HepG2 (cell line): ENCODE results near the gene SERPINB6. TPM values are rescaled to one million over a fixed set of nuclear protein-coding genes. Genes with fewer than 3 reads are reported as not detected.

Experiments used
- CCAR2 ChIP-seq: fragments of 200-400 bp; formaldehyde crosslinking; optimal IDR thresholded peaks from 2 replicates; pipeline ENCODE3; 2018; ENCODE audit warnings: low read depth, mild to moderate bottlenecking, low read length, moderate library complexity
- DNMT1 ChIP-seq: sonication (generic); formaldehyde crosslinking; IDR thresholded peaks from 2 replicates; pipeline ENCODE4 v1.5.1; 2020; ENCODE audit warnings: mild to moderate bottlenecking, missing genetic modification reagents
- FLYWCH1 ChIP-seq: sonication (generic); formaldehyde crosslinking; IDR thresholded peaks from 2 replicates; pipeline ENCODE4 v1.8.1; 2023; ENCODE audit warnings: mild to moderate bottlenecking, missing genetic modification reagents
- FOXK1 ChIP-seq: sonication (generic); formaldehyde crosslinking; IDR thresholded peaks from 2 replicates; pipeline ENCODE4 v1.4.0; 2020; ENCODE audit warnings: low read depth, missing genetic modification reagents, borderline replicate concordance
- HMG20A ChIP-seq: IDR thresholded peaks from 2 replicates; pipeline ENCODE4 v1.6.1; 2016; ENCODE audit warnings: borderline replicate concordance
- NBN ChIP-seq: fragments of 450-650 bp; conservative IDR thresholded peaks from 2 replicates; pipeline ENCODE4 v1.6.1; 2017
- PHF5A ChIP-seq: IDR thresholded peaks from one replicate; pipeline ENCODE4 v1.6.1; 2018; ENCODE audit warnings: low read depth, missing genetic modification reagents; ENCODE audit not compliant: unreplicated experiment
- PRDM10 ChIP-seq: sonication (generic); formaldehyde crosslinking; IDR thresholded peaks from 2 replicates; pipeline ENCODE4 v1.4.0; 2020; ENCODE audit warnings: low read depth, missing genetic modification reagents
- RXRA ChIP-seq: sonication (generic); formaldehyde crosslinking; IDR thresholded peaks from 2 replicates; pipeline ENCODE4 v1.5.1; 2020; ENCODE audit warnings: missing genetic modification reagents
- SIX4 ChIP-seq: sonication (generic); formaldehyde crosslinking; IDR thresholded peaks from 2 replicates; pipeline ENCODE4 v1.4.0; 2020; ENCODE audit warnings: missing genetic modification reagents
- SMARCC2 ChIP-seq: fragments of 450-650 bp; IDR thresholded peaks from 2 replicates; pipeline ENCODE4 v1.6.1; 2017; ENCODE audit warnings: antibody characterized with exemption, mild to moderate bottlenecking
- SNAI1 ChIP-seq: sonication (generic); formaldehyde crosslinking; IDR thresholded peaks from 2 replicates; pipeline ENCODE4 v1.5.0; 2020; ENCODE audit warnings: mild to moderate bottlenecking, missing genetic modification reagents, borderline replicate concordance
- ZBTB3 ChIP-seq: sonication (generic); formaldehyde crosslinking; IDR thresholded peaks from 2 replicates; pipeline ENCODE4 v1.4.0; 2020; ENCODE audit warnings: low read depth, mild to moderate bottlenecking, moderate library complexity, missing genetic modification reagents, borderline replicate concordance
- ZNF256 ChIP-seq: sonication (generic); formaldehyde crosslinking; conservative IDR thresholded peaks from 2 replicates; pipeline ENCODE4 v1.4.0; 2020; ENCODE audit warnings: missing genetic modification reagents
- ZNF354B ChIP-seq: sonication (generic); formaldehyde crosslinking; IDR thresholded peaks from 2 replicates; pipeline ENCODE4 v1.8.0; 2022; ENCODE audit warnings: mild to moderate bottlenecking, missing genetic modification reagents
- ZNF644 ChIP-seq: IDR thresholded peaks from 2 replicates; pipeline ENCODE4 v1.6.1; 2016; ENCODE audit warnings: low read depth
- ZNF720 ChIP-seq: sonication (generic); formaldehyde crosslinking; IDR thresholded peaks from 2 replicates; pipeline ENCODE4 v1.4.0; 2020; ENCODE audit warnings: missing genetic modification reagents
- ZNF775 ChIP-seq: sonication (generic); formaldehyde crosslinking; IDR thresholded peaks from 2 replicates; pipeline ENCODE4 v1.4.0; 2020; ENCODE audit warnings: missing genetic modification reagents, mild to moderate bottlenecking, moderate library complexity, borderline replicate concordance
- polyA plus RNA-seq, 8 experiments: library from polyadenylated mRNA; depleted of rRNA in 3 of 8; stranded (reverse) in 7 of 8; unstranded in 1 of 8; fragments of >200 nt; fragmentation: Illumina TruSeq in 4 of 8; extraction: Trizol in 4 of 8; gene quantifications; 2 replicates each; pipeline versions ENCODE4 v1.2.1 to v1.2.3, GENCODE V29; 2011 to 2016; ENCODE audit warnings: low read depth in 4 of 8, missing spikeins in 1 of 8, mixed read lengths in 1 of 8; ENCODE audit not compliant: insufficient read depth in 1 of 8
- total RNA-seq, 5 experiments: library from RNA; depleted of rRNA; stranded (reverse); fragments of >200 nt; fragmentation: Illumina TruSeq; extraction: Trizol; gene quantifications; 2 replicates each; pipeline ENCODE4 v1.2.3, GENCODE V29; 2016; ENCODE audit warnings: low read depth in 1 of 5
- TF ChIP-seq, protein P1 (sequence below): sonication (generic); formaldehyde crosslinking; IDR thresholded peaks from 2 replicates; pipeline ENCODE4 v1.5.0; 2020; ENCODE audit warnings: missing genetic modification reagents
- TF ChIP-seq, protein P2 (sequence below): sonication (generic); formaldehyde crosslinking; conservative IDR thresholded peaks from 2 replicates; pipeline ENCODE4 v1.8.0; 2022; ENCODE audit warnings: low read depth, missing genetic modification reagents
- TF ChIP-seq, protein P3 (sequence below): sonication (generic); formaldehyde crosslinking; IDR thresholded peaks from 2 replicates; pipeline ENCODE4 v1.5.0; 2020; ENCODE audit warnings: missing genetic modification reagents
- TF ChIP-seq, protein P4 (sequence below): sonication (generic); formaldehyde crosslinking; IDR thresholded peaks from 2 replicates; pipeline ENCODE4 v1.8.0; 2022; ENCODE audit warnings: mild to moderate bottlenecking, missing genetic modification reagents; ENCODE audit not compliant: insufficient replicate concordance

SERPINB6 gene
- total and polyA plus RNA-seq, 2 of the 13 experiments (the other 11 are each of a cell fraction or from before 2014, with no cell fraction given): 38.2 to 61.3 TPM

- TF ChIP-seq, protein P1, sequence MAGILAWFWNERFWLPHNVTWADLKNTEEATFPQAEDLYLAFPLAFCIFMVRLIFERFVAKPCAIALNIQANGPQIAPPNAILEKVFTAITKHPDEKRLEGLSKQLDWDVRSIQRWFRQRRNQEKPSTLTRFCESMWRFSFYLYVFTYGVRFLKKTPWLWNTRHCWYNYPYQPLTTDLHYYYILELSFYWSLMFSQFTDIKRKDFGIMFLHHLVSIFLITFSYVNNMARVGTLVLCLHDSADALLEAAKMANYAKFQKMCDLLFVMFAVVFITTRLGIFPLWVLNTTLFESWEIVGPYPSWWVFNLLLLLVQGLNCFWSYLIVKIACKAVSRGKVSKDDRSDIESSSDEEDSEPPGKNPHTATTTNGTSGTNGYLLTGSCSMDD (CRISPR knock-in tag): no peak
- TF ChIP-seq, protein P2, sequence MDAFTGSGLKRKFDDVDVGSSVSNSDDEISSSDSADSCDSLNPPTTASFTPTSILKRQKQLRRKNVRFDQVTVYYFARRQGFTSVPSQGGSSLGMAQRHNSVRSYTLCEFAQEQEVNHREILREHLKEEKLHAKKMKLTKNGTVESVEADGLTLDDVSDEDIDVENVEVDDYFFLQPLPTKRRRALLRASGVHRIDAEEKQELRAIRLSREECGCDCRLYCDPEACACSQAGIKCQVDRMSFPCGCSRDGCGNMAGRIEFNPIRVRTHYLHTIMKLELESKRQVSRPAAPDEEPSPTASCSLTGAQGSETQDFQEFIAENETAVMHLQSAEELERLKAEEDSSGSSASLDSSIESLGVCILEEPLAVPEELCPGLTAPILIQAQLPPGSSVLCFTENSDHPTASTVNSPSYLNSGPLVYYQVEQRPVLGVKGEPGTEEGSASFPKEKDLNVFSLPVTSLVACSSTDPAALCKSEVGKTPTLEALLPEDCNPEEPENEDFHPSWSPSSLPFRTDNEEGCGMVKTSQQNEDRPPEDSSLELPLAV: no peak
- TF ChIP-seq RXRA: peak; percentile 98
- no peak for TF ChIP-seq SNAI1
- peak; percentile 55; the same call in 1 of the 2 replicates for TF ChIP-seq ZNF644
- TF ChIP-seq ZNF720 (CRISPR knock-in tag): no peak
- peak; percentile 33; the same call in 1 of the 2 replicates for TF ChIP-seq SIX4
- TF ChIP-seq ZNF775: no peak
- TF ChIP-seq FLYWCH1 (CRISPR knock-in tag): no peak
- no peak for TF ChIP-seq CCAR2
- TF ChIP-seq, protein P3, sequence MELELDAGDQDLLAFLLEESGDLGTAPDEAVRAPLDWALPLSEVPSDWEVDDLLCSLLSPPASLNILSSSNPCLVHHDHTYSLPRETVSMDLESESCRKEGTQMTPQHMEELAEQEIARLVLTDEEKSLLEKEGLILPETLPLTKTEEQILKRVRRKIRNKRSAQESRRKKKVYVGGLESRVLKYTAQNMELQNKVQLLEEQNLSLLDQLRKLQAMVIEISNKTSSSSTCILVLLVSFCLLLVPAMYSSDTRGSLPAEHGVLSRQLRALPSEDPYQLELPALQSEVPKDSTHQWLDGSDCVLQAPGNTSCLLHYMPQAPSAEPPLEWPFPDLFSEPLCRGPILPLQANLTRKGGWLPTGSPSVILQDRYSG (CRISPR knock-in tag): 0 out of 2 replicates have a peak, but pooled peaks have one; percentile 53
- no peak for TF ChIP-seq NBN
- TF ChIP-seq DNMT1 (CRISPR knock-in tag): no peak
- TF ChIP-seq, protein P4, sequence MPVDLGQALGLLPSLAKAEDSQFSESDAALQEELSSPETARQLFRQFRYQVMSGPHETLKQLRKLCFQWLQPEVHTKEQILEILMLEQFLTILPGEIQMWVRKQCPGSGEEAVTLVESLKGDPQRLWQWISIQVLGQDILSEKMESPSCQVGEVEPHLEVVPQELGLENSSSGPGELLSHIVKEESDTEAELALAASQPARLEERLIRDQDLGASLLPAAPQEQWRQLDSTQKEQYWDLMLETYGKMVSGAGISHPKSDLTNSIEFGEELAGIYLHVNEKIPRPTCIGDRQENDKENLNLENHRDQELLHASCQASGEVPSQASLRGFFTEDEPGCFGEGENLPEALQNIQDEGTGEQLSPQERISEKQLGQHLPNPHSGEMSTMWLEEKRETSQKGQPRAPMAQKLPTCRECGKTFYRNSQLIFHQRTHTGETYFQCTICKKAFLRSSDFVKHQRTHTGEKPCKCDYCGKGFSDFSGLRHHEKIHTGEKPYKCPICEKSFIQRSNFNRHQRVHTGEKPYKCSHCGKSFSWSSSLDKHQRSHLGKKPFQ (CRISPR knock-in tag): peak; percentile 57
- 0 out of 2 replicates have a peak, but pooled peaks have one; percentile 34 for TF ChIP-seq ZNF256
- peak; percentile 87 for TF ChIP-seq FOXK1 (CRISPR knock-in tag)
- TF ChIP-seq HMG20A (CRISPR knock-in tag): peak; percentile 72
- 0 out of 2 replicates have a peak, but pooled peaks have one; percentile 58 for TF ChIP-seq ZBTB3 (CRISPR knock-in tag)
- 0 out of 2 replicates have a peak, but pooled peaks have one; percentile 58 for TF ChIP-seq ZNF354B (CRISPR knock-in tag)
- TF ChIP-seq SMARCC2: no peak
- peak; percentile 49 for TF ChIP-seq PHF5A
- 0 out of 2 replicates have a peak, but pooled peaks have one; percentile 70 for TF ChIP-seq PRDM10 (CRISPR knock-in tag)
These were observed 27.7 kb upstream of the SERPINB6 start (continued) for GRCh38 chr6:2998998-2999617.
